Activated CD4-positive, alpha-beta T cell treated with anti-CD3 and anti-CD28 coated beads, Interleukin-2, amount 10 ng/mL, durations not matched to agents 7 days and 5 days (primary cell): Measurements from ENCODE around the gene VEPH1. TPM values are rescaled to one million over a fixed set of nuclear protein-coding genes. Genes with fewer than 3 reads are reported as not detected.

Experiments
- CTCF ChIA-PET: fragments of 350-600 bp; sonication (Branson Sonifier 250); formaldehyde crosslinking; loops from one replicate; lab custom pipeline; 2021; ENCODE audit warnings: antibody characterized with exemption; lab: Charles Lee
- POLR2A ChIA-PET: fragments of 350-600 bp; sonication (Branson Sonifier 250); formaldehyde crosslinking; loops from one replicate; lab custom pipeline; 2021; ENCODE audit warnings: antibody characterized with exemption; lab: Charles Lee
- DNase-seq: peaks from one replicate; pipeline ENCODE4 v3.0.0-alpha.2; 2020
- H3K27ac Mint-ChIP-seq: one replicate; pipeline ENCODE4 v1.8.0; 2021; ENCODE audit warnings: mild to moderate bottlenecking, moderate library complexity, mixed read lengths
- H3K27me3 Mint-ChIP-seq: one replicate; pipeline ENCODE4 v1.8.0; 2021; ENCODE audit warnings: mixed read lengths
- H3K36me3 Mint-ChIP-seq: one replicate; pipeline ENCODE4 v1.8.0; 2021; ENCODE audit warnings: low read depth, mixed read lengths
- H3K4me1 Mint-ChIP-seq: one replicate; pipeline ENCODE4 v1.8.0; 2021; ENCODE audit warnings: mixed read lengths
- H3K4me3 Mint-ChIP-seq: one replicate; pipeline ENCODE4 v1.8.0; 2021; ENCODE audit warnings: mild to moderate bottlenecking, moderate library complexity, mixed read lengths
- H3K9me3 Mint-ChIP-seq: one replicate; pipeline ENCODE4 v1.8.0; 2021; ENCODE audit warnings: mixed read lengths
- total RNA-seq, 2 experiments: library from RNA; stranded (reverse); gene quantifications; one replicate each; pipeline ENCODE4 v1.2.3, GENCODE V29; 2021

Gene VEPH1
- total RNA-seq, 2 experiments from 2014 or later = not detected

DNA sequence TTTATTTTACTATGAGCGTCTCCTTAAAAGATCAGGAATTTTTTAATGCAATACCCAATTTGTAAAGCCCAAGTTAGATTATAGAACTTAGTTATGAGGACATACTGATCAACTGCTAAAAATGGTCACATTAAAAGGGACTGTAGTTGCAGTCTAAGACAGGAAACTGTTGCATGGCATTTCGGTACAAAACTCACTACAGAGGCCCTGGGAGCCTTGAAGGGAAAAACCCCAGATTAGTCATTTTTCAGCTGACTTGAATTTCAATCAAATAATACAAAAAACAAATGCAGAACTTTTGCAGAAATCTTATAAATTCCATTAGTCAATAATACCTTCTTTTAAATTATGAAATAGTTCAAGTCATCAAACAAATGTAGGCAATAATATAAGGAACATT lies 73.5 kb downstream of the VEPH1 start:
- Mint-ChIP-seq H3K4me3 (no peak overlapping the region), H3K4me1 (no peaks in the 10 kb centered on the region), H3K36me3 (no peaks in the 10 kb centered on the region), H3K27me3 (peaks cover 14% of the 10 kb centered on the region), H3K9me3 (no peaks in the 10 kb centered on the region), H3K27ac (no peak overlapping the region)
- no peak for DNase-seq
- ChIA-PET CTCF (no interaction called here), POLR2A (no interaction called here)

DNA sequence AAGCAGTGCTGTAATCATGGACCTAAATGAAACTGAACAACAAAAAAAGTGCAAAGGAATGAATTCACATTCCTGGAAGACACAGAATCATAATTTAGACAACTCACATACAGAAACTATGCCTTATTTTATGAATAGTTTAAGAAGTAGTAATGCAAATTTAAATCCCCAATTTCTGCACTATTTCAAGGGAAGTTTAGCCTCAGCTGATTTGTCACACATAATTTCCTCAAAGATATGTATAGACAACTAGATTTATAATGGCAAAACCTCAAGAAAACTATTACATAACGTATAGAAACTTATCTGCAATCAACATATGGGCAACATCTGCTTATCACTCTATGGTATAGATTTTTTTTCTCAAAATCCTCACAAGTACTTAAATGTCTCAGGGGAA lies 74.4 kb downstream of the VEPH1 start:
- Mint-ChIP-seq H3K36me3 (no peaks in the 10 kb centered on the region), H3K4me1 (no peaks in the 10 kb centered on the region), H3K9me3 (no peaks in the 10 kb centered on the region), H3K27me3 (peaks cover 9% of the 10 kb centered on the region), H3K27ac (no peak overlapping the region), H3K4me3 (no peak overlapping the region)
- ChIA-PET CTCF (no interaction called here), POLR2A (no interaction called here)
- no peak for DNase-seq

DNA sequence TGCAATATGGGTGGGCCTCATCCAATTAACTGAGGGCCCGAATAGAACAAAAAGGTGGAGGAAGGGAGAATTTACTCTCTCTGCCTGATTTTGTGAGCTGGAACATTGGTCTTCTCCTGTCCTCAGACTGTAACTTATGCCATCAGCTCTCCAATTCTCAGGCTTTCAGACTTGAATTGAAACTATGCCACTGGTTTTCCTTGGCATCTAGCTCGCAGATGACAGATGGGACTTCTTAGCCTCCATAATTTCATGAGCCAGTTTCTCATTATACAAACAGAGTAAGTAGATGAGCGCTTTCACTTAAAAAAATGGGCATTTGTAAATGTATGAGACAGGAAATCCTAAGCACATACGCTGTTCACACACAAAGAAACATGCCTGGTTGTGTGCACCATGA lies 75.3 kb downstream of the VEPH1 start:
- H3K27ac Mint-ChIP-seq = no peak overlapping the region
- POLR2A ChIA-PET = no interaction called here
- CTCF ChIA-PET = no interaction called here
- DNase-seq = no peak
- H3K9me3 Mint-ChIP-seq = no peaks in the 10 kb centered on the region
- H3K27me3 Mint-ChIP-seq = peaks cover 2% of the 10 kb centered on the region
- no peak overlapping the region for H3K4me3 Mint-ChIP-seq
- no peaks in the 10 kb centered on the region for H3K36me3 Mint-ChIP-seq
- no peaks in the 10 kb centered on the region for H3K4me1 Mint-ChIP-seq

DNA sequence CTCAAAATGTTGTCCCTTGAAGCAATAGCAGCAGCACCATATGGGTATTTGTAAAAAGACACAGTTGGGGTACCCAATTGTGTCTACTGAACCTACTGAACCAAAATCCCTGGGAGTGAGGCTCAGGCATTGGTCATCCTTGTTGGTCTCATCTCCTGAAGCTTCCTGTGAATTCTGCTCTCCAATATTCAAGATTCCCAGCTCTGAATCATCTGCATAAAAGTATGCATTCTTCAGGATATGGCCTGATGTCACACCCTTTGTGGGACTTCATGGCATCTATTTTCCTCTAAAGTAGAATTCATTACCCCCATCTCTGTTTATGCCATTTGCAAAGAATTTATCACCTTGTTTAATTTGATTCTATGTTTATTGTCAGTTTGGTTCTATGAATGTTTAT lies 79.9 kb downstream of the VEPH1 start:
- H3K4me1 Mint-ChIP-seq = no peaks in the 10 kb centered on the region
- H3K27me3 Mint-ChIP-seq = no peaks in the 10 kb centered on the region
- ChIA-PET POLR2A (no interaction called here), CTCF (no interaction called here)
- H3K9me3 Mint-ChIP-seq = no peaks in the 10 kb centered on the region
- no peak for DNase-seq
- H3K4me3 Mint-ChIP-seq = no peak overlapping the region
- no peak overlapping the region for H3K27ac Mint-ChIP-seq
- H3K36me3 Mint-ChIP-seq = no peaks in the 10 kb centered on the region

DNA sequence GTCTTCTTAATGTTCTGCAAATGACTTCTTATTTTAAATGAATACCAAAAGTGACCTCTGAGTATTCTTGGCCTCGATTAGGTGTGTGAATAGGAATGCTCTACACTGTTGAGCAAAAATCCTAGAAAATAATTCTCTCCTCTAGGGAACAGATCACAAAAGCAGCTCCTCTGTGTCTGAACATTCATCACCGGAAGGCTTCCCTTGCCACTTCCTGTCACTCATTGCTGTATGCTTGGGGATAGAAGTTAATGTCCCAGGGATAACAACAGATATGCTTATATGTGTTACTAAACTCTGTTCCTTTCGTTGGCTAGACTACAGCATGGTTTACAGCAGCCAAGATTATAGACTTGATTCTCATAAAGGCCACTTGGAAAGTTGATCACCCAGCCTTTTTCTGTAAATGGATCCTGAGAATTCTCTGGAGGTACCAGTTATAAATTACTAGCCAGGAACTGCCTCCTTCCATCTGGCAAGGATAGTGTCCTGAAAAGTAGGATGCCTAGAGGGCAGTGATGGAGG lies 82.5 kb downstream of the VEPH1 start:
- H3K27ac Mint-ChIP-seq = no peak overlapping the region
- H3K4me3 Mint-ChIP-seq = no peak overlapping the region
- no peaks in the 10 kb centered on the region for H3K9me3 Mint-ChIP-seq
- POLR2A ChIA-PET = no interaction called here
- H3K36me3 Mint-ChIP-seq = no peaks in the 10 kb centered on the region
- DNase-seq = no peak
- no peaks in the 10 kb centered on the region for H3K4me1 Mint-ChIP-seq
- peaks cover 3% of the 10 kb centered on the region for H3K27me3 Mint-ChIP-seq
- CTCF ChIA-PET = no interaction called here

DNA sequence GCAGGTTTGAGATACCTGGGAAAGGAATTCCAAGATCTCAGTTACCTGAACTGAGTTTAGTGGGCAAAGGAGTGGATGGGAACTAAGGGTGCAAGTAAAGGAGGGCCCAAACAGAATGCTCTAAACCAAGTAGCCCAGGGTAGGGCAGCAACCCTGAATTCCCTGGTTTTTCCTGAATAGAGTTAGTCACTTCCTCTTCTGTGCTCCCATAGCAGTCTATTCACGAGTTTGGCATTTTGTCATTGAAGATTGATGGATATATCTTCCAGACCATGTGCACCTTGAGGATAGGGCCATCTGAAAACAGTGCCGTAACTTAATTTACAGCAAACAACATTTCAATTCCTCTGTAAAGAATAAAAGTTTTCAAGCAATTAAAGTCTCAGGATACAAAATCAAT lies 85.1 kb downstream of the VEPH1 start:
- Mint-ChIP-seq H3K4me3 (no peak overlapping the region), H3K27me3 (peaks cover 10% of the 10 kb centered on the region), H3K4me1 (no peaks in the 10 kb centered on the region), H3K36me3 (no peaks in the 10 kb centered on the region), H3K9me3 (no peaks in the 10 kb centered on the region), H3K27ac (no peak overlapping the region)
- no peak for DNase-seq
- POLR2A ChIA-PET = no interaction called here
- CTCF ChIA-PET = no interaction called here

DNA sequence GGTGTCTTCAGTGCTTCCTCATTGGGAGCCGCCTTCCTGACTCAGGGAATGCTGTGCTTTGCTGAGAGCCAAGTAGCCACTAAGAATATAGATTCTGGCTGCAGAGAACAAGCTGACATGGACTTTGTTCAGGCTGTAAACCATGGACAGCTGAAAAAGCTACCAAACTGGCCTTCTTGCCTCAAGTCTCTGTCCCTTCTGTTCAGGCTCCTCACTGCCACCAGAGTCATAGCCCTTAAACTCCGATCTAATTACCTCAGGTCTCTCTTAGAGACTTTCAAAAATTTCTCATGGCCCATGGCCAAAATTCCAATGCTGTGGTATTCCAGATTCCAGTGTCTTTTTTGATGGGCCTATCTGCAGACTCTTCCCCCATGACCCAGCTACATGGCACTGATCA lies 86.0 kb downstream of the VEPH1 start:
- Mint-ChIP-seq H3K4me3 (no peak overlapping the region), H3K9me3 (no peaks in the 10 kb centered on the region), H3K4me1 (no peaks in the 10 kb centered on the region), H3K27me3 (peaks cover 10% of the 10 kb centered on the region), H3K27ac (no peak overlapping the region), H3K36me3 (no peaks in the 10 kb centered on the region)
- DNase-seq = no peak
- POLR2A ChIA-PET = no interaction called here
- CTCF ChIA-PET = no interaction called here

DNA sequence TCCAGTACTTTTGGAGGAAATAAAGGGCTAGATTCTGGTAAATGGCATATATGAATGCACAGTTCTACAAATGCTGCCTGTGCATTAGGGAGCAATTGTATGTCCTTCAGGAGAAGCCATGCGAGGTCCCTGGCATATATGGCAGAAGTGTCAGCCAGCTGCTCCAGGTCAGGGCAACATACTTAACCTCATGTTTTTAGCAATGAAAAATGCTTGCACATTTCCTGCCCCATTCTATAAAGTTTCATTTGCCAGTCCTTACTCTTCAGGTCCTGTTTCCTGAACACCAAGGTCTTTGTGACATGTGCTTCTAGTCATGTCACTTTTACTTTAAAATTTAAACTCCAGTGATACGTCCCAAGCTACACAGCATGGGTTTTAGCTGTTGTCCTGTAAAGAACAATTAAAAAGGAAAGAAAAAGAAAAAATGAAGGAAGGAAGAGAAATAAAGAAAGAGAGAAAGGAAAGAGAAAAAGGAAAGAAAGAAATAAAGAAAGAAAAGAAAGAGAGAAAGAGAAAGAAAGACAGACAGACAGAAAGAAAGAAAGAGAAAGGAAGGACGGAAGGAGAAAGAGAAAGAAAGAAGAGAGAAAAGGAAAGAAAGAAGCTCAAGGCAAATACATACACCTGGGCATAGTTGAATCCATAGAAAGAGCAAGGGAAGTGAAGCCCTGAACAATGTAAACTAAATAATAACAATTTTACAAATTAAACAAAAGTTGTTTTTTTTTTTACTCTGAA lies 86.7 kb downstream of the VEPH1 start:
- H3K9me3 Mint-ChIP-seq = no peaks in the 10 kb centered on the region
- no peaks in the 10 kb centered on the region for H3K36me3 Mint-ChIP-seq
- peaks cover 10% of the 10 kb centered on the region for H3K27me3 Mint-ChIP-seq
- no peak overlapping the region for H3K27ac Mint-ChIP-seq
- CTCF ChIA-PET = interaction anchor here (1.2 kb wide), 1 partner anchor 12 kb away, joined by 3 read pairs; no protein-coding TSS in a partner anchor
- no peaks in the 10 kb centered on the region for H3K4me1 Mint-ChIP-seq
- POLR2A ChIA-PET = no interaction called here
- DNase-seq = no peak
- H3K4me3 Mint-ChIP-seq = no peak overlapping the region

DNA sequence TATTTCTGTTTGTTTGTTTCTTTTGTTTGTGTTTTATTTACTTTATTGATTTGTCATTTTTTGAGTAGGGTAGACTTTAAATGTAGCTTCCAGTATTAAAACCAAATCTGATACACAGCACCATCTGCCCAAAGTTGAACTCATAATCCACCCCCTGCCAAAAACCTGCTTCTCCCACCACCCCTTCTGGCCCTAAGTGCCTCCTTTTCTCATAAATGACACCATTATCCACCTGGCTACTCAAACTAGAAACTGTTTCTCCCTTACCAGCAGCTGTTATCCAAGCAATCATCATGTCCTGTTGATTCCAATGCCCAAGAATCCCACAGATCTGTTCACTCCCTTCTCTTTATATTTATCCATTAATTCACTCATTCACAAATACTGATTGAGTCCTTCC lies 88.4 kb downstream of the VEPH1 start:
- DNase-seq = no peak
- H3K4me3 Mint-ChIP-seq = no peak overlapping the region
- no peaks in the 10 kb centered on the region for H3K4me1 Mint-ChIP-seq
- H3K36me3 Mint-ChIP-seq = no peaks in the 10 kb centered on the region
- no peaks in the 10 kb centered on the region for H3K9me3 Mint-ChIP-seq
- no peak overlapping the region for H3K27ac Mint-ChIP-seq
- H3K27me3 Mint-ChIP-seq = peaks cover 10% of the 10 kb centered on the region
- POLR2A ChIA-PET = no interaction called here
- CTCF ChIA-PET = no interaction called here

DNA sequence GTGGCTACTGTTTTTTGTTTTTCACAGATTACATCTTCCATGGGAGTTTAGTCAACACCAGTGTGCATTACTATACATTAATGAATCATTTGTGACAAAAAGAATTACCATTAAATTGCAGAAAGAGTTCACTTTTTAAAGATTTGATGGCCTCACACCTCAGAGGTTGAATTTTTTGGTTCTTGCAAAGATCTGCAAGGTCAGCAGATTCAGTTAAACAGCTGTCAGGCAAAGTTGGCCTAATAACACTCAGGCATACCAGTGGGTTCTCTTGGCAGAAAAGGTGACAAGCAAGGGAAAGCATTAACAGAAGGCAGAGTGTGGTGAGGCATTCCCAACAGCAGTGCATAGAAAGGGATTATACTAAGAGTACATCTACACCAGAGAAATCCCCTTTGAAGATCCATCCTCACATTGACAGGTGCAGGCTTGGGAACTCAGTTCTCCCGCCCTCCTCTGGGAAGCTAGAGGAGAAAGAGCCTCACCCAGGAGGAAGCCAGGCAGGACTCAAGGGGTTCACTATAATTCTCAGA lies 90.8 kb downstream of the VEPH1 start:
- peaks cover 10% of the 10 kb centered on the region for H3K27me3 Mint-ChIP-seq
- DNase-seq = no peak
- CTCF ChIA-PET = interaction anchor here (0.8 kb wide), 1 partner anchor 11 kb away, joined by 3 read pairs; no protein-coding TSS in a partner anchor
- H3K27ac Mint-ChIP-seq = no peak overlapping the region
- no peaks in the 10 kb centered on the region for H3K4me1 Mint-ChIP-seq
- no peaks in the 10 kb centered on the region for H3K36me3 Mint-ChIP-seq
- POLR2A ChIA-PET = no interaction called here
- no peaks in the 10 kb centered on the region for H3K9me3 Mint-ChIP-seq
- no peak overlapping the region for H3K4me3 Mint-ChIP-seq

DNA sequence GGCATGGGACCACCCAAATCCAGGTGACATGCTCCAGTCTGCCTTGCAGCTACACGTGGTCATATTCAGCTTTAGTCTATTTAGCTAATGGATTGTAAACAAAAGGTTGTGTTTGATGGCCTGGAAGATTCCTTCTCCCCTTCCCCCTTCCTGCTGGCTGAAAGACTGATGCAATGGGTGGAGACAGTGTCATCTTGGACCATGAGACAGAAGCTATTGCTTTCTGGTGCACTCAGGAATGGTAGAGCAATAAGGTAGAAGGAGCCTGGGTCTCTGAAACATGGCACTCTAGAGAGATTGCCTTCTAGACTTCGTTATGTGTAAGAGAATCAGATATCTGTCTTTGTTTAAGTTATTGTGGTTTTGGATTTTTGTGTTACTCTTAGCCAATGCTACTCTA lies 92.3 kb downstream of the VEPH1 start:
- peaks cover 7% of the 10 kb centered on the region for H3K27me3 Mint-ChIP-seq
- H3K4me1 Mint-ChIP-seq = no peaks in the 10 kb centered on the region
- CTCF ChIA-PET = no interaction called here
- POLR2A ChIA-PET = no interaction called here
- no peaks in the 10 kb centered on the region for H3K9me3 Mint-ChIP-seq
- no peak overlapping the region for H3K27ac Mint-ChIP-seq
- H3K4me3 Mint-ChIP-seq = no peak overlapping the region
- no peaks in the 10 kb centered on the region for H3K36me3 Mint-ChIP-seq
- no peak for DNase-seq

DNA sequence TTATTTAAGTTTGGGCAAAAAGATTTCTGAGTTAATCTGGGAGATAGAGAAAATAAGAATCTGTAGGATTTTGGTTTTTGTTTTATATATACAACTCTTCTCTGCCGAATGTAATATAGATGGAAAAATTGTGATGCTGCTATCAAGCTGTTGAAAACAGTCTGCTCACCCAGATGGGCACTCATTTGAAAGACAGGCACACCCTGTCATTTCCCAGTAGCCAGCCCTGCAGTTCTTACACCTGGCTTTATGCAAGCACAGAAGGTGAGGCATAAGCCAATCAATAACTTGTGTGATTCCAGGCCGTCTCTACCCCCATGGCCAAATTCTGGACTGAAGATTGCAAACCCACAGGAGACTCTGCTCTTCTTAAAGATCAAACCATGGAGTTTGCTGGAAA lies 93.7 kb downstream of the VEPH1 start:
- ChIA-PET POLR2A (no interaction called here), CTCF (interaction anchor here (1.3 kb wide), 1 partner anchor 47 kb away, joined by 3 read pairs; no protein-coding TSS in a partner anchor)
- H3K9me3 Mint-ChIP-seq = no peaks in the 10 kb centered on the region

DNA sequence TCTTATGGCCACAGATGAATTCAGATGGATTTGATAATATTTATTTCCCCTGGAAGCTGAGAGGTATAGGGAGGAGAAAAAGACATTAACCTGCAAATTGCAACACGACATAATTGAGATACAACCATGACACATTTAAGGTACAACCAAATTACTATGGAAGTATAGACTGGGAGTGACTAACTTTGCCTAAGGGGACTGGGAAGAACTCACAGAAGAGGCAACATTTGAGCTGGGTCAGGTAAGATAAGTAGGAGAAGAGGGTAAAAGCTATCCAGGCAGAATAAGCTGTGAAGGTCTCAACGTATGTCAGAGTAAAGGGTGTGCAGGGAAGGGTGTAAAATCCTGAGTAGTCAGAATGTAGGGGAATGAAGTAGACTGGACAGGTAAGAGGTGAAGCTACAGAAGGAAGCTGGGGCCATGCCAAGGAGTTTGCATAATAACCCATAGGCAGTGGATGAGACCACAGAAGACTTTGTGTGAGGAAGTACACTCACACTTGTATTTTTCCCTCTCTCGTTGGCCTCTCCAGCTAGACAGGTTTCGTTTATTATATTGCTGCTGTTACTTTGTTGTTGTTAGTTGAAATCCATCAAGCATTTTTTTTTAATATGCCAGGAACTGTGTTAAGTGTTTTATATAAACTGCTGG lies 94.6 kb downstream of the VEPH1 start:
- DNase-seq = no peak
- Mint-ChIP-seq H3K27me3 (peaks cover 2% of the 10 kb centered on the region), H3K36me3 (no peaks in the 10 kb centered on the region), H3K9me3 (no peaks in the 10 kb centered on the region), H3K4me1 (no peaks in the 10 kb centered on the region), H3K4me3 (no peak overlapping the region), H3K27ac (no peak overlapping the region)
- ChIA-PET POLR2A (no interaction called here), CTCF (interaction anchor here (0.6 kb wide), 1 partner anchor 79 kb away, joined by 5 read pairs; no protein-coding TSS in a partner anchor)

More for the DNA sequence above, 93.7 kb downstream of the VEPH1 start:
- no peak for DNase-seq
- H3K36me3 Mint-ChIP-seq = no peaks in the 10 kb centered on the region
- peaks cover 3% of the 10 kb centered on the region for H3K27me3 Mint-ChIP-seq
- H3K27ac Mint-ChIP-seq = no peak overlapping the region
- no peaks in the 10 kb centered on the region for H3K4me1 Mint-ChIP-seq
- H3K4me3 Mint-ChIP-seq = no peak overlapping the region
